ENCODE measurements around the gene DLL3. TPM values are rescaled to one million over a fixed set of nuclear protein-coding genes. Genes with fewer than 3 reads are reported as not detected.

The DLL3 gene
- polyA plus RNA-seq, 2 donors = 0.04 TPM; not detected in 1

- Histone ChIP-seq H3K36me3 (ENCODE audit: control insufficient read depth in 2 of 2, insufficient read depth in 2 of 2, low read length in 1 of 2) (no peaks in the 10 kb centered on the region), H3K27ac (ENCODE audit: low read depth in 2 of 2, low read length in 1 of 2) (no peak overlapping the region), H3K9me3 (ENCODE audit: control insufficient read depth in 2 of 2, insufficient read depth in 1 of 2, low read depth in 1 of 2, low read length in 1 of 2) (no peaks in the 10 kb centered on the region), H3K4me1 (ENCODE audit: control insufficient read depth in 2 of 2, insufficient read depth in 2 of 2, low read length in 1 of 2) (no peaks in the 10 kb centered on the region), H3K4me3 (ENCODE audit: low read depth in 1 of 2, low read length in 2 of 2) (no peak overlapping the region), H3K27me3 (ENCODE audit: control insufficient read depth in 1 of 2, insufficient read depth in 2 of 2, low read length in 2 of 2) (peaks cover 0 to 2% of the 10 kb centered on the region in 2 donors)
- WGBS, 2 donors = 76 to 80% methylated on average over 7 of the region's 7 CpGs
Measured at GRCh38 chr19:39544226-39544903, 45.6 kb downstream of the DLL3 start.

GRCh38 chr19:39544911-39545310, 46.2 kb downstream of the DLL3 start:
- no peaks in the 10 kb centered on the region for H3K9me3 ChIP-seq (ENCODE audit: control insufficient read depth in 2 of 2, insufficient read depth in 1 of 2, low read depth in 1 of 2, low read length in 1 of 2)
- H3K27me3 ChIP-seq (ENCODE audit: control insufficient read depth in 1 of 2, insufficient read depth in 2 of 2, low read length in 2 of 2) = peaks cover 0 to 2% of the 10 kb centered on the region in 2 donors
- no peak overlapping the region for H3K4me3 ChIP-seq (ENCODE audit: low read depth in 1 of 2, low read length in 2 of 2)
- H3K27ac ChIP-seq (ENCODE audit: low read depth in 2 of 2, low read length in 1 of 2) = no peak overlapping the region
- H3K4me1 ChIP-seq (ENCODE audit: control insufficient read depth in 2 of 2, insufficient read depth in 2 of 2, low read length in 1 of 2) = no peaks in the 10 kb centered on the region
- 25 to 35% methylated on average over 1 of the region's 1 CpG for WGBS, 2 donors
- no peaks in the 10 kb centered on the region for H3K36me3 ChIP-seq (ENCODE audit: control insufficient read depth in 2 of 2, insufficient read depth in 2 of 2, low read length in 1 of 2)

- Histone ChIP-seq H3K9me3 (ENCODE audit: control insufficient read depth in 2 of 2, insufficient read depth in 1 of 2, low read depth in 1 of 2, low read length in 1 of 2) (no peaks in the 10 kb centered on the region), H3K4me3 (ENCODE audit: low read depth in 1 of 2, low read length in 2 of 2) (no peak overlapping the region), H3K27me3 (ENCODE audit: control insufficient read depth in 1 of 2, insufficient read depth in 2 of 2, low read length in 2 of 2) (peaks cover 0 to 2% of the 10 kb centered on the region in 2 donors), H3K27ac (ENCODE audit: low read depth in 2 of 2, low read length in 1 of 2) (no peak overlapping the region), H3K36me3 (ENCODE audit: control insufficient read depth in 2 of 2, insufficient read depth in 2 of 2, low read length in 1 of 2) (no peaks in the 10 kb centered on the region), H3K4me1 (ENCODE audit: control insufficient read depth in 2 of 2, insufficient read depth in 2 of 2, low read length in 1 of 2) (no peaks in the 10 kb centered on the region)
- WGBS, 2 donors = 46 to 48% methylated on average over 8 of the region's 8 CpGs
Measured at GRCh38 chr19:39546599-39546998, 47.9 kb downstream of the DLL3 start.

- WGBS, 2 donors = 75 to 79% methylated on average over 5 of the region's 5 CpGs
- H3K36me3 ChIP-seq (ENCODE audit: control insufficient read depth in 2 of 2, insufficient read depth in 2 of 2, low read length in 1 of 2) = no peaks in the 10 kb centered on the region
- no peaks in the 10 kb centered on the region for H3K9me3 ChIP-seq (ENCODE audit: control insufficient read depth in 2 of 2, insufficient read depth in 1 of 2, low read depth in 1 of 2, low read length in 1 of 2)
- H3K4me3 ChIP-seq (ENCODE audit: low read depth in 1 of 2, low read length in 2 of 2) = no peak overlapping the region
- no peaks in the 10 kb centered on the region for H3K4me1 ChIP-seq (ENCODE audit: control insufficient read depth in 2 of 2, insufficient read depth in 2 of 2, low read length in 1 of 2)
- H3K27me3 ChIP-seq (ENCODE audit: control insufficient read depth in 1 of 2, insufficient read depth in 2 of 2, low read length in 2 of 2) = no peaks in the 10 kb centered on the region
- H3K27ac ChIP-seq (ENCODE audit: low read depth in 2 of 2, low read length in 1 of 2) = no peak overlapping the region
Measured at GRCh38 chr19:39550197-39550596, 51.5 kb downstream of the DLL3 start.

- Histone ChIP-seq H3K4me1 (ENCODE audit: control insufficient read depth in 2 of 2, insufficient read depth in 2 of 2, low read length in 1 of 2) (no peaks in the 10 kb centered on the region), H3K36me3 (ENCODE audit: control insufficient read depth in 2 of 2, insufficient read depth in 2 of 2, low read length in 1 of 2) (no peaks in the 10 kb centered on the region), H3K9me3 (ENCODE audit: control insufficient read depth in 2 of 2, insufficient read depth in 1 of 2, low read depth in 1 of 2, low read length in 1 of 2) (no peaks in the 10 kb centered on the region), H3K4me3 (ENCODE audit: low read depth in 1 of 2, low read length in 2 of 2) (no peak overlapping the region), H3K27me3 (ENCODE audit: control insufficient read depth in 1 of 2, insufficient read depth in 2 of 2, low read length in 2 of 2) (no peaks in the 10 kb centered on the region), H3K27ac (ENCODE audit: low read depth in 2 of 2, low read length in 1 of 2) (no peak overlapping the region)
- WGBS, 2 donors = 59 to 61% methylated on average over 7 of the region's 7 CpGs
Measured at GRCh38 chr19:39553082-39553652, 54.4 kb downstream of the DLL3 start.

- H3K9me3 ChIP-seq (ENCODE audit: control insufficient read depth in 2 of 2, insufficient read depth in 1 of 2, low read depth in 1 of 2, low read length in 1 of 2) = no peaks in the 10 kb centered on the region
- H3K36me3 ChIP-seq (ENCODE audit: control insufficient read depth in 2 of 2, insufficient read depth in 2 of 2, low read length in 1 of 2) = no peaks in the 10 kb centered on the region
- no peak overlapping the region for H3K27ac ChIP-seq (ENCODE audit: low read depth in 2 of 2, low read length in 1 of 2)
- no peak overlapping the region for H3K4me3 ChIP-seq (ENCODE audit: low read depth in 1 of 2, low read length in 2 of 2)
- H3K4me1 ChIP-seq (ENCODE audit: control insufficient read depth in 2 of 2, insufficient read depth in 2 of 2, low read length in 1 of 2) = no peaks in the 10 kb centered on the region
- 66 to 71% methylated on average over 4 of the region's 4 CpGs for WGBS, 2 donors
- no peaks in the 10 kb centered on the region for H3K27me3 ChIP-seq (ENCODE audit: control insufficient read depth in 1 of 2, insufficient read depth in 2 of 2, low read length in 2 of 2)
Measured at GRCh38 chr19:39554701-39555311, 56.1 kb downstream of the DLL3 start.

GRCh38 chr19:39555883-39556282, 57.1 kb downstream of the DLL3 start:
- Histone ChIP-seq H3K4me1 (ENCODE audit: control insufficient read depth in 2 of 2, insufficient read depth in 2 of 2, low read length in 1 of 2) (no peaks in the 10 kb centered on the region), H3K9me3 (ENCODE audit: control insufficient read depth in 2 of 2, insufficient read depth in 1 of 2, low read depth in 1 of 2, low read length in 1 of 2) (no peaks in the 10 kb centered on the region), H3K4me3 (ENCODE audit: low read depth in 1 of 2, low read length in 2 of 2) (no peak overlapping the region), H3K36me3 (ENCODE audit: control insufficient read depth in 2 of 2, insufficient read depth in 2 of 2, low read length in 1 of 2) (no peaks in the 10 kb centered on the region), H3K27ac (ENCODE audit: low read depth in 2 of 2, low read length in 1 of 2) (no peak overlapping the region), H3K27me3 (ENCODE audit: control insufficient read depth in 1 of 2, insufficient read depth in 2 of 2, low read length in 2 of 2) (no peaks in the 10 kb centered on the region)
- 20 to 43% methylated on average over 1 of the region's 1 CpG for WGBS, 2 donors

Other genes with a start within 250 kb of the DLL3 start
- not detected for gene IFNL2, start 230.6 kb upstream of the DLL3 start, polyA plus RNA-seq
- gene IFNL1, start 202.5 kb upstream of the DLL3 start, polyA plus RNA-seq = not detected
- under 1 TPM; 0.53 to 0.65 TPM for gene LRFN1, start 178.1 kb upstream of the DLL3 start, polyA plus RNA-seq
- 10 to 100 TPM; 11.5 to 13.3 TPM for gene GMFG, start 162.9 kb upstream of the DLL3 start, polyA plus RNA-seq
- gene SAMD4B, start 156.5 kb upstream of the DLL3 start, polyA plus RNA-seq = 100 to 1,000 TPM in 1 of 2 donors, 10 to 100 TPM in 1; 78.7 to 140 TPM
- gene PAF1, start 107.8 kb upstream of the DLL3 start, polyA plus RNA-seq = 10 to 100 TPM; 41.8 to 43.0 TPM
- gene MED29, start 107.6 kb upstream of the DLL3 start, polyA plus RNA-seq = 10 to 100 TPM; 15.6 to 22.7 TPM
- 100 to 1,000 TPM; 249 to 382 TPM for gene ZFP36, start 92.1 kb upstream of the DLL3 start, polyA plus RNA-seq
- gene PLEKHG2, start 86.3 kb upstream of the DLL3 start, polyA plus RNA-seq = 1 to 10 TPM; 3.8 to 9.2 TPM
- gene RPS16, start 63.0 kb upstream of the DLL3 start, polyA plus RNA-seq = 1,000 to 10,000 TPM; 1,628 to 3,096 TPM
- gene SUPT5H, start 53.4 kb upstream of the DLL3 start, polyA plus RNA-seq = 10 to 100 TPM; 51.5 to 90.2 TPM
- gene TIMM50, start 18.1 kb upstream of the DLL3 start, polyA plus RNA-seq = 10 to 100 TPM; 42.3 to 42.4 TPM
- not detected for gene SELENOV, start 16.2 kb downstream of the DLL3 start, polyA plus RNA-seq
- gene EID2B, start 33.9 kb downstream of the DLL3 start, polyA plus RNA-seq = under 1 TPM; 0.57 to 0.80 TPM
- gene EID2, start 41.2 kb downstream of the DLL3 start, polyA plus RNA-seq = 10 to 100 TPM; 11.6 to 16.7 TPM
- not detected for gene LGALS13, start 103.6 kb downstream of the DLL3 start, polyA plus RNA-seq
- gene LGALS16, start 157.0 kb downstream of the DLL3 start, polyA plus RNA-seq = not detected
- not detected for gene LGALS14, start 205.5 kb downstream of the DLL3 start, polyA plus RNA-seq
- gene CLC, start 239.1 kb downstream of the DLL3 start, polyA plus RNA-seq = not detected

All from esophagus (tissue), 2 donors.